Thyroid gland (tissue), 4 donors: Measurements from ENCODE around the gene CTNNB1. TPM values are rescaled to one million over a fixed set of nuclear protein-coding genes. Genes with fewer than 3 reads are reported as not detected.

Experiments used
- DNase-seq, 2 donors: peaks; one replicate each; pipeline ENCODE4 v3.0.0-alpha.2; 2019
- H3K27ac ChIP-seq, 3 donors: fragments of 200-600 bp; sonication (generic); 1 replicate in 2 of 3; 2 replicates in 1 of 3; pipeline ENCODE4 v1.5.1; 2016 to 2019; ENCODE audit warnings: mild to moderate bottlenecking in 1 of 3, moderate library complexity in 1 of 3
- H3K27me3 ChIP-seq: fragments of 200-600 bp; sonication (generic); one replicate; pipeline ENCODE4 v1.5.1; 2019
- H3K36me3 ChIP-seq, 2 donors: fragments of 200-600 bp; sonication (generic); one replicate each; pipeline ENCODE4 v1.5.1; 2016 to 2019
- H3K4me1 ChIP-seq, 2 donors: fragments of 200-600 bp; sonication (generic); one replicate each; pipeline ENCODE4 v1.5.1; 2017 to 2019
- H3K4me3 ChIP-seq, 3 donors: fragments of 200-600 bp; sonication (generic); replicated peaks in 1 of 3; 1 replicate in 2 of 3; 2 replicates in 1 of 3; pipeline ENCODE4 v1.5.1; 2016; ENCODE audit warnings: mild to moderate bottlenecking in 1 of 3
- H3K9me3 ChIP-seq: fragments of 200-600 bp; sonication (generic); one replicate; pipeline ENCODE4 v1.5.1; 2017
- CTCF ChIP-seq, 6 experiments: fragments of 200-600 bp in 3 of 6; fragments of 450-650 bp in 3 of 6; sonication (generic) in 3 of 6; IDR thresholded peaks; one replicate each; pipeline ENCODE4 v1.5.1; 2016 to 2019; ENCODE audit warnings: antibody characterized with exemption in 6 of 6, mild to moderate bottlenecking in 2 of 6, inconsistent platforms in 1 of 6, moderate library complexity in 1 of 6
- POLR2A ChIP-seq, 2 donors: fragments of 450-650 bp; IDR thresholded peaks; one replicate each; pipeline ENCODE4 v1.6.1; 2017; ENCODE audit warnings: antibody characterized with exemption in 2 of 2, mild to moderate bottlenecking in 2 of 2, moderate library complexity in 1 of 2
- WGBS, 2 donors: methylation state at CpG; one replicate each; pipeline ENCODE4 v1.1.5; 2017; 5-methylcytosine and 5-hydroxymethylcytosine counted together
- intact Hi-C: fragments of 100-400 bp; cut with DNase I; formaldehyde crosslinking; loops from one replicate; pipeline ENCODE4 v1.15.1; 2023
- total RNA-seq, 4 donors: library from RNA; depleted of rRNA; stranded (reverse); fragments of >200 nt; gene quantifications; one replicate each; pipeline ENCODE4 v1.2.3, GENCODE V29; 2016

Gene CTNNB1
- total RNA-seq, 4 donors from 2014 or later = 454 to 784 (median 579) TPM

- intact Hi-C loops = no loop called here
- Histone ChIP-seq H3K27me3 (no peaks in the 10 kb centered on the region), H3K4me3 (no peak overlapping the region), H3K9me3 (no peaks in the 10 kb centered on the region), H3K27ac (peak overlapping the region in 1 of 3 donors; percentile 19), H3K36me3 (peaks cover 29 to 32% of the 10 kb centered on the region in 2 donors), H3K4me1 (peaks cover 39 to 48% of the 10 kb centered on the region in 2 donors)
- TF ChIP-seq CTCF (IDR thresholded peaks at IDR 0.05) = no peak
- no peak for TF ChIP-seq POLR2A (IDR thresholded peaks at IDR 0.05)
- DNase-seq = no peak
- 59 to 63% methylated on average over 3 of the region's 3 CpGs for WGBS, 2 donors
These were observed 23.2 kb downstream of the CTNNB1 start for GRCh38 chr3:41222501-41222900.

- WGBS, 2 donors = 86 to 88% methylated on average over 2 of the region's 2 CpGs
- no peak for DNase-seq
- H3K4me1 ChIP-seq = peaks cover 36 to 46% of the 10 kb centered on the region in 2 donors
These were observed 23.8 kb downstream of the CTNNB1 start for GRCh38 chr3:41223078-41223477.

GRCh38 chr3:41223691-41224090, 24.4 kb downstream of the CTNNB1 start:
- 80 to 86% methylated on average over 2 of the region's 2 CpGs for WGBS, 2 donors
- H3K9me3 ChIP-seq = no peaks in the 10 kb centered on the region
- peaks cover 34 to 43% of the 10 kb centered on the region in 2 donors for H3K36me3 ChIP-seq
- DNase-seq = no peak
- intact Hi-C loops = no loop called here
- peak overlapping the region in 1 of 3 donors; percentile 20 for H3K27ac ChIP-seq
- no peak overlapping the region for H3K4me3 ChIP-seq
- H3K4me1 ChIP-seq = peaks cover 36 to 46% of the 10 kb centered on the region in 2 donors
- TF ChIP-seq POLR2A (IDR thresholded peaks at IDR 0.05) = no peak
- no peak for TF ChIP-seq CTCF (IDR thresholded peaks at IDR 0.05)
- H3K27me3 ChIP-seq = no peaks in the 10 kb centered on the region

More at GRCh38 chr3:41223078-41223477, 23.8 kb downstream of the CTNNB1 start:
- Histone ChIP-seq H3K27ac (no peak overlapping the region), H3K4me3 (no peak overlapping the region), H3K36me3 (peaks cover 34 to 38% of the 10 kb centered on the region in 2 donors), H3K9me3 (no peaks in the 10 kb centered on the region), H3K27me3 (no peaks in the 10 kb centered on the region)
- TF ChIP-seq POLR2A (IDR thresholded peaks at IDR 0.05) (no peak), CTCF (IDR thresholded peaks at IDR 0.05) (no peak)
- intact Hi-C loops = no loop called here

GRCh38 chr3:41224120-41224806, 25.0 kb downstream of the CTNNB1 start:
- H3K4me1 ChIP-seq = peaks cover 32 to 46% of the 10 kb centered on the region in 2 donors
- no peak for DNase-seq
- intact Hi-C loops = no loop called here
- H3K9me3 ChIP-seq = no peaks in the 10 kb centered on the region
- H3K36me3 ChIP-seq = peaks cover 34 to 43% of the 10 kb centered on the region in 2 donors
- H3K27ac ChIP-seq = peak overlapping the region in 1 of 3 donors; percentile 20
- TF ChIP-seq CTCF (IDR thresholded peaks at IDR 0.05) = no peak
- no peak for TF ChIP-seq POLR2A (IDR thresholded peaks at IDR 0.05)
- H3K4me3 ChIP-seq = no peak overlapping the region
- 72 to 80% methylated on average over 3 of the region's 3 CpGs for WGBS, 2 donors
- no peaks in the 10 kb centered on the region for H3K27me3 ChIP-seq
